VCaP (cell line): ENCODE results near the gene CHMP4A.

Source experiments
- H3K27ac ChIP-seq: fragments of 450-650 bp; 2 replicates; pipeline ENCODE4 v1.5.1; 2017
- TF ChIP-seq, protein P1 (sequence below): fragments of 450-650 bp; conservative IDR thresholded peaks from 2 replicates; pipeline ENCODE4 v1.5.1; 2017; ENCODE audit warnings: mild to moderate bottlenecking, moderate library complexity

The CHMP4A gene

DNA sequence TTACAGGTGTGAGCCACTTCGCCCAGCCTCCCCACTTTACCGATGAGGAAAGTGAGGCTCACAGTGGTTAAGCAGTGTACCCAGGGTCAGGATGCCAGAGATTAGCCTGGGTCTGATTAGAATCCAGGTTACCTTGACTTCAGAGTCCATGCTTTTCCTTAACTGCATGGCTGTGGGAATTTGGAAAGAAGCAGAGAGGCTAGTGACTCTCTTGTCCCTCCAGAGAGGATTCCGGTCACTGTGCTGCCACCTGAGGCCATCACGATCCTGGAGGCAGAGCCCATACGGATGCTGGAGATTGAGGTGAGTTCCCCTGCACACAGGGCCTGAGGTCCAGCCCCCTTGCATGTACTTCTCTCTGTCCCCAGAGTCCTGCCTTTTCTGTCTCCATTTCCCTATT, 36.7 kb downstream of the CHMP4A start:
- H3K27ac ChIP-seq: no peak overlapping the region

DNA sequence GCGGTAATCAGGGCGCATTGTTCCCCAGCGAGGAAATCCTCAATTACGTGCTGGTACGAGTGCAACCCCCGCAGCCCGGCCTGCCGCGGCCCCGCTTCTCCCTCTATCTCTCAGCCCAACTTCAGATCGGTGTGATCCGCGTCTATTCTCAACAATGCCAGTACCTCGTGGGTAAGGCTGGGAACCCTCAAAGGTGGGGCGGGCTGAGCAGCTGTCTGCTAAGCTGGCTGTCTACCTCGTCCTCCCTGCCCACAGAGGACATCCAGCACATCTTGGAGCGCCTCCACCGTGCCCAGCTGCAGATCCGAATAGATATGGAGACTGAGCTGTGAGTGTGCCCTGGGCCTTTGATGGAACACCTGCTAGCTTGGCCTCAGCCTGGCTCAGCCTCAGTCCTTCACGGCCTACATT, 40.4 kb downstream of the CHMP4A start:
- no peak overlapping the region for H3K27ac ChIP-seq
- TF ChIP-seq, protein P1, sequence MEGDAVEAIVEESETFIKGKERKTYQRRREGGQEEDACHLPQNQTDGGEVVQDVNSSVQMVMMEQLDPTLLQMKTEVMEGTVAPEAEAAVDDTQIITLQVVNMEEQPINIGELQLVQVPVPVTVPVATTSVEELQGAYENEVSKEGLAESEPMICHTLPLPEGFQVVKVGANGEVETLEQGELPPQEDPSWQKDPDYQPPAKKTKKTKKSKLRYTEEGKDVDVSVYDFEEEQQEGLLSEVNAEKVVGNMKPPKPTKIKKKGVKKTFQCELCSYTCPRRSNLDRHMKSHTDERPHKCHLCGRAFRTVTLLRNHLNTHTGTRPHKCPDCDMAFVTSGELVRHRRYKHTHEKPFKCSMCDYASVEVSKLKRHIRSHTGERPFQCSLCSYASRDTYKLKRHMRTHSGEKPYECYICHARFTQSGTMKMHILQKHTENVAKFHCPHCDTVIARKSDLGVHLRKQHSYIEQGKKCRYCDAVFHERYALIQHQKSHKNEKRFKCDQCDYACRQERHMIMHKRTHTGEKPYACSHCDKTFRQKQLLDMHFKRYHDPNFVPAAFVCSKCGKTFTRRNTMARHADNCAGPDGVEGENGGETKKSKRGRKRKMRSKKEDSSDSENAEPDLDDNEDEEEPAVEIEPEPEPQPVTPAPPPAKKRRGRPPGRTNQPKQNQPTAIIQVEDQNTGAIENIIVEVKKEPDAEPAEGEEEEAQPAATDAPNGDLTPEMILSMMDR: no peak

More for the DNA sequence above, 36.7 kb downstream of the CHMP4A start:
- TF ChIP-seq, protein P1: no peak

DNA sequence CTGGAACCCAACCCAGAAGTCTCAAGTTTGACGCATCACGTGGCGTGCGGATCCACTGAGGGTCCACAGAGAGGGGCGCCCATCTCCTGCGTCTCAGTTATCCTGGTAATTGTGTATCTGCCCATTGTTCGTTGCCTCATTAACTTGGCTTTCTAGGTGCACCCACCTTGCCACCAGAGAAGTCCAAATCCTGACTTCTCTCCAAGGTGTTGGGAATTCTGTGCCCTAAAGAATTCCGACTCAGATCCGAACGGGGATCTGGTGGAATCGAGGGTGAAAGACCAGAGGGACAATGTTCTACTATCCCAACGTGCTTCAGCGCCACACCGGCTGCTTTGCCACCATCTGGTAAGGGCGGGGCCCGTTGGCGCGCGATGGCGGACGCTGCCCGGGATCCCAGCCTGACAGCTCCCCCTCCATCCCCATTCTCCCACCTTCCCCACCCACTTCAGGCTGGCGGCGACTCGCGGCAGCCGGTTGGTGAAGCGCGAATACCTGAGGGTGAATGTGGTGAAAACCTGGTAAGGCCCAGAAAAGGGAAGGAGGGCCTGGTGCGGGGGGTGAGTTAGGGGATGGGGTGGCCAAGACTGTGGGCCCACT, 40.9 kb downstream of the CHMP4A start:
- no peak overlapping the region for H3K27ac ChIP-seq
- TF ChIP-seq, protein P1: no peak

DNA sequence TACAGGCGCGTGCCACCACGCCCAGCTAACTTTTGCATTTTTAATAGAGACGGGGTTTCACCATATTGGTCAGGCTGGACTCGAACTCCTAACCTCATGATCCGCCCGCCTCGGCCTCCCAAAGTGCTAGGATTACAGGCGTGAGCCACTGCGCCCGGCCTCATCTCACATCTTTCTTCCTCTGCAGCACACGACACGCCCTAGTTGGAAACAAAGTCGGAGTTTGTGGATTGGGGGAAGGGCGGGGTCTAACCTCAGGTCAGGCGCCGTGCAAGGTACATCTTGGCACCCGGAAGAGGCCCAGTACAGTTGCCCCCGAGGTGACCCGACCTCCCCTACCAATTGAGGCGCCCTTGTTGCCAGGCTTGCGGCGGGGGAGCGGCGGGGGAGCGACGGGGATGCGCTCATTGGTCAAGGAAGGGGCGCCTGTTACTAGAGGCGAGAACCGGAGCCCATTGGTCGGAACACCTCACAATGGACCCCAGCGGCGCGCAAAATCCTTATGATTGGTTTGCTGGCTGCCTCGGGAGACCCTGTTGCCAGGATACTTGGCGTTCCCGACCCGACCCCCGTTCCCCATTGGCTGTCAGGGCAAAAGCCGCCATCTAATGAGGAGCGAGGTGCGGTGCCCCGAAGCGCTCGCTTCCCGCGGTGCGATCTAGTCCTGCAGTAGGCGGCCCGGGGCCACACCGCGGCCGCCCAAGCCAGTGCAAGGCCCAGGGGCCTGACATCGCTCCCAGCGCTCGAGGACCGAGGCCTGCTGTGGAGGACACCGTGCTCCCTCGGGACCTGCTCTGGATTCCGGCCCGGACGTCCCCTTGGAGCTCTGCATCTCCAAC, 41.6 kb downstream of the CHMP4A start, which contains the start of gene REC8:
TSS of gene REC8 (plus strand) at position 659 of the 839 bp plus-strand sequence. CDS start 473 bp downstream, outside the sequence.
- TF ChIP-seq, protein P1: no peak
- H3K27ac ChIP-seq: no peak within 1 kb of the TSS

DNA sequence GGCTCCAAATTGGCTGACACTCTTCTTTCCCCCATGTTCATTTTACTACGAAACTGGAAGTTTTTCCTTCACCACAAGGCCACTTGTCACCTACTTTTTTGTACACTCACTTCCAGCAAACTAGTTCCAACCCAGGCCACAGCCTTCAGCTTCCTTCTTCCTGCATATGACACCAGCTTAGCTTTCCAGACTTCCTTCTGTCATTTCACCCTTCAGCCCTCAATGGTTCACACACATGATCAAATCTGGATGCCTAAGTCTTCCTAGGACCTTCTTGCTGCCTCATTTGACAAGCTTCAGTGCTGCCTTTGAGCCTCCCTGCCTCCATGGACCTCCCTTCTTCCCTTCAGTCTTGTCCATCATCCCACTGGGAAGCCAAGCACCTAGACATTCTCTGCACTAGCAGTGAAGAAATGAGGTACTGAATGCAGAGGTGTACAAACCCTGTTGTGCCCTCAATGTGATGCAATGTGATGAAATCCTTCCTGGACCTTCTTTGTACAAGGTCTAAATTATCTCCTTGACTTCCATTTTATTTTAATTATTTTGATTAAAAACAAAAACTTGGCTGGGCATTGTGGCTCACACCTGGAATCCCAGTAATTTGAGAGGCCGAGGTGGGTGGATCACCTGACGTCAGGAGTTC, 45.7 kb downstream of the CHMP4A start:
- TF ChIP-seq, protein P1: no peak
- H3K27ac ChIP-seq: no peak overlapping the region

DNA sequence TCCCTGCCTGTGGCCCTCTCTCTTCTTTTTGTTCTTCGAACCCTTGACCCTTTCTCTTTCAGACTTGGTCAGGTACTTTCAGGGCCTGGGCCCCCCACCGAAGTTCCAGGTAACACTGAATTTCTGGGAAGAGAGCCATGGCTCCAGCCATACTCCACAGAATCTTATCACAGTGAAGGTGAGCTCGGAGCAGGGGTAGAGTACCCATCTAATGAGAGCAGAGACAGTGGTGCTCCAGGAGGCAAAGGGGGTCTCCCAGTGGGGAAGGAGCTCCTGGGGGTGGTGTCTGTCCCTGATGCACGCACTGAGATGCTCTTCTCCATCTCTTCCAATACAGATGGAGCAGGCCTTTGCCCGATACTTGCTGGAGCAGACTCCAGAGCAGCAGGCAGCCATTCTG, 47.5 kb downstream of the CHMP4A start:
- no peak overlapping the region for H3K27ac ChIP-seq
- TF ChIP-seq, protein P1: no peak

DNA sequence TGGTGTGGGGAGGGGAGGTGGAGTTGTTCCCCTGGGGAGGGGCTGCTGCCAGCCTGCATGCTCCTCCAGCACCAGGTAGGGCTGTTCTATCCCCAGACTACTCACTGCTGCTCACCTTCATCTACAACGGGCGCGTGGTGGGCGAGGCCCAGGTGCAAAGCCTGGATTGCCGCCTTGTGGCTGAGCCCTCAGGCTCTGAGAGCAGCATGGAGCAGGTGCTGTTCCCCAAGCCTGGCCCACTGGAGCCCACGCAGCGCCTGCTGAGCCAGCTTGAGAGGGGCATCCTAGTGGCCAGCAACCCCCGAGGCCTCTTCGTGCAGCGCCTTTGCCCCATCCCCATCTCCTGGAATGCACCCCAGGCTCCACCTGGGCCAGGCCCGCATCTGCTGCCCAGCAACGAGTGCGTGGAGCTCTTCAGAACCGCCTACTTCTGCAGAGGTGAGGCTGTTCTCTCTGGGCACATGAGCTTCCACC, 48.7 kb downstream of the CHMP4A start:
- H3K27ac ChIP-seq: no peak overlapping the region
- TF ChIP-seq, protein P1: no peak
